ENCODE results near the gene ASAP2.

Gene ASAP2

GRCh38 chr2:9347411-9347881 lies 140.8 kb downstream of the ASAP2 start:
- DNase-seq (ENCODE audit: low read depth) = no peak

- DNase-seq (ENCODE audit: low read depth) = no peak
These were observed 147.7 kb downstream of the ASAP2 start for GRCh38 chr2:9354318-9354717.

- no peak for DNase-seq (ENCODE audit: low read depth)
These were observed 148.7 kb downstream of the ASAP2 start for GRCh38 chr2:9355270-9355669.

- DNase-seq (ENCODE audit: low read depth) = no peak
These were observed 149.1 kb downstream of the ASAP2 start for GRCh38 chr2:9355716-9356115.

- no peak for DNase-seq (ENCODE audit: low read depth)
These were observed 149.6 kb downstream of the ASAP2 start for GRCh38 chr2:9356261-9356660.

GRCh38 chr2:9358846-9359245 lies 152.2 kb downstream of the ASAP2 start:
- no peak for DNase-seq (ENCODE audit: low read depth)

GRCh38 chr2:9359463-9359862 lies 152.9 kb downstream of the ASAP2 start:
- DNase-seq (ENCODE audit: low read depth) = no peak

GRCh38 chr2:9360110-9360509 lies 153.5 kb downstream of the ASAP2 start:
- DNase-seq (ENCODE audit: low read depth) = no peak

GRCh38 chr2:9360701-9361100 lies 154.1 kb downstream of the ASAP2 start:
- no peak for DNase-seq (ENCODE audit: low read depth)

GRCh38 chr2:9364373-9364772 lies 157.8 kb downstream of the ASAP2 start:
- DNase-seq (ENCODE audit: low read depth) = no peak

- no peak for DNase-seq (ENCODE audit: low read depth)
These were observed 158.3 kb downstream of the ASAP2 start for GRCh38 chr2:9364791-9365497.

- DNase-seq (ENCODE audit: low read depth) = no peak
These were observed 158.9 kb downstream of the ASAP2 start for GRCh38 chr2:9365498-9366019.

- no peak for DNase-seq (ENCODE audit: low read depth)
These were observed 159.4 kb downstream of the ASAP2 start for GRCh38 chr2:9366026-9366425.

- DNase-seq (ENCODE audit: low read depth) = no peak
These were observed 164.1 kb downstream of the ASAP2 start for GRCh38 chr2:9370746-9371145.

GRCh38 chr2:9373047-9373446 lies 166.4 kb downstream of the ASAP2 start:
- DNase-seq (ENCODE audit: low read depth) = no peak

- no peak for DNase-seq (ENCODE audit: low read depth)
These were observed 166.9 kb downstream of the ASAP2 start for GRCh38 chr2:9373476-9373875.

- DNase-seq (ENCODE audit: low read depth) = no peak
These were observed 167.6 kb downstream of the ASAP2 start for GRCh38 chr2:9374071-9374730.

GRCh38 chr2:9375857-9376428 lies 169.3 kb downstream of the ASAP2 start:
- DNase-seq (ENCODE audit: low read depth) = no peak

- DNase-seq (ENCODE audit: low read depth) = no peak
These were observed 171.0 kb downstream of the ASAP2 start for GRCh38 chr2:9377461-9378097.

GRCh38 chr2:9378433-9379390 lies 172.1 kb downstream of the ASAP2 start:
- DNase-seq (ENCODE audit: low read depth) = no peak

GRCh38 chr2:9379391-9379755 lies 172.8 kb downstream of the ASAP2 start:
- DNase-seq (ENCODE audit: low read depth) = no peak

Measured in CMK (cell line).